ENCODE measurements around the gene GABRE.

The GABRE gene

DNA sequence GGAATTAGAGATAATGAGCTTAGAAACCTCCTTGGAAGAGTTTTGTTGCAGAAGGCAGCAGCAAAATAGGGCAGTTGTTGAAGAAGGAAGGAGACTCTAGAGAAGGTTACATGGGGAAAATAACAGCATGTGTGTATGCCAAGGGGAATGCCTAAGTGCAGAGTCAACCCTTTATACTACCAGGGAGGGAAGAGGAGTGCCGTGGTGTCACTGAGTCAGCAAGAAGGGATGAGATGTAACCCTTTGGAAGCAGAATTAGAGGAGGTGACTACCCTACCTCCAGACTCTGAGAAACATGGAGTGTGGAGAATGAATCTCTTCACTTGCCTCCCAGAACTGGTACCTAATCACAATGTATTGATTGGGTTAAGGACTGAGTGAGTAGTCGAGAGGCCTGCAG lies 6.7 kb upstream of the GABRE start:
- no peak for TF ChIP-seq POLR2A (IDR thresholded peaks at IDR 0.05; ENCODE audit: low read length)
- no peak for TF ChIP-seq GATA1 (IDR thresholded peaks at IDR 0.05; ENCODE audit: low read depth, low read length)
- DNase-seq, result no peak

DNA sequence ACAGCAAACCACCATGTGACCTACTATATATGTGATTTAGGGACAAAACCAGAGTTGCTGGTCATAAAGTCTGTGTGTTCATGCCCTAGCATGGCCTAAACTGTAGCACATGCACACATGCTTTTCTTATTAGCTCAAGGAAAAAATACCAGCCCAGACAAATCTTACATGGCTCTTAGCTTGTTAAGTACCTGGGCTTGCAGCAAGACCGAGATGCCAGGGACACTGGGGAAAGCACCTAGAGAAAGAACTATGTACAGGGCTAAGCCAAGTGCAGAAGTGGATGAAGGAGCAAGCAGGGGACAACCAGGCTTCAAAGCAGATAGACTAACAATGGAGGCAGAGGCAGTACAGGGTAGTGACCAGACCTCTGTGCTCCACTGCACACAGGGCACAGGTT lies 3.4 kb upstream of the GABRE start:
- TF ChIP-seq POLR2A (IDR thresholded peaks at IDR 0.05; ENCODE audit: low read length) (no peak), GATA1 (IDR thresholded peaks at IDR 0.05; ENCODE audit: low read depth, low read length) (no peak)
- no peak for DNase-seq

DNA sequence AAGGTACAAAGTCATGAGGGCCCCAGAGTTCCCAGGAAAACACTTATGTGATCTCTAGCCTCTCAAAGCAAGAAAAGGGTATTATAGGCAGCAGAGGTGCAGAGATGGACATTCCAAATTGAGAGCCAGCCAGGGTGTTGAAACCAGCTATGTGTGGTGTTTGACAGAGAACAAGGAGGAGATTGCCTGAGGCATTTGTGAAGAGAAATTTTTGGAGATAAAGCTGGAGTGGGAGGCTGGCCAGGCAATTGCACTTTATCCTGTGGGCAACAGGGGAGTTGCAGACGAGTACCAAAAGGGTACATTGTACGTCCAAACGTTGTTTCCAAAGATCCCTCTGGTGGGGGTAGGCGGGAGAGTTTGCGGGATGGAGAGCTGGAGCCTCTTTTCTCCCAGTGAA lies 2.5 kb upstream of the GABRE start:
- DNase-seq, result no peak
- TF ChIP-seq POLR2A (IDR thresholded peaks at IDR 0.05; ENCODE audit: low read length) (no peak), GATA1 (IDR thresholded peaks at IDR 0.05; ENCODE audit: low read depth, low read length) (no peak)

- no peak for TF ChIP-seq POLR2A (IDR thresholded peaks at IDR 0.05; ENCODE audit: low read length)
- no peak for TF ChIP-seq GATA1 (IDR thresholded peaks at IDR 0.05; ENCODE audit: low read depth, low read length)
- DNase-seq, result no peak
Measured at GRCh38 chrX:151975736-151976275, 1.3 kb upstream of the GABRE start.

DNA sequence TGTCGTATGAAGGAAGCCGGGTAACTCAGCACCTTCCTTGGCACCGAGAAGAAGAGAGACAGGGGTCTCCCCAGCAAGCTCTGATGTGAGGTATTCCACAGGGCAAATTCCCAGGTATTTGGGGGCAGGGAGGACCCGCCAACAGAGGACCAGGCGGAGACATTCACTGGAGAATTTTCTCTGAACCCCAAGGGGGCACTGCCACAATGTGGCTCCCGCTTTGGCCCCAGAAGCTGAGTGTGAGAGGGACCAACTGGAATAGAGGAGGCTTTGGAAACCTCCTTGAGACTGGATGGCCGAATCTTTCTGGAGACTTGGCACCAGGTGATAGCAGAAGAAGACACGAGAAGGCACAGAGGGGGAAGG lies 735 bp upstream of the GABRE start:
- TF ChIP-seq GATA1 (IDR thresholded peaks at IDR 0.05; ENCODE audit: low read depth, low read length) (no peak), POLR2A (IDR thresholded peaks at IDR 0.05; ENCODE audit: low read length) (no peak)
- DNase-seq, result no peak

- DNase-seq, result peak; percentile 2
- TF ChIP-seq POLR2A (IDR thresholded peaks at IDR 0.05; ENCODE audit: low read length), result no peak
- no peak for TF ChIP-seq GATA1 (IDR thresholded peaks at IDR 0.05; ENCODE audit: low read depth, low read length)
Measured at GRCh38 chrX:151973851-151974335, 583 bp downstream of the GABRE start.

GRCh38 chrX:151973060-151973661 lies 1.3 kb downstream of the GABRE start:
- no peak for DNase-seq
- TF ChIP-seq GATA1 (IDR thresholded peaks at IDR 0.05; ENCODE audit: low read depth, low read length), result no peak
- no peak for TF ChIP-seq POLR2A (IDR thresholded peaks at IDR 0.05; ENCODE audit: low read length)

GRCh38 chrX:151970661-151971060 lies 3.8 kb downstream of the GABRE start:
- no peak for DNase-seq
- TF ChIP-seq POLR2A (IDR thresholded peaks at IDR 0.05; ENCODE audit: low read length) (no peak), GATA1 (IDR thresholded peaks at IDR 0.05; ENCODE audit: low read depth, low read length) (no peak)

GRCh38 chrX:151970027-151970426 lies 4.4 kb downstream of the GABRE start:
- DNase-seq, result no peak
- TF ChIP-seq POLR2A (IDR thresholded peaks at IDR 0.05; ENCODE audit: low read length) (no peak), GATA1 (IDR thresholded peaks at IDR 0.05; ENCODE audit: low read depth, low read length) (no peak)

DNA sequence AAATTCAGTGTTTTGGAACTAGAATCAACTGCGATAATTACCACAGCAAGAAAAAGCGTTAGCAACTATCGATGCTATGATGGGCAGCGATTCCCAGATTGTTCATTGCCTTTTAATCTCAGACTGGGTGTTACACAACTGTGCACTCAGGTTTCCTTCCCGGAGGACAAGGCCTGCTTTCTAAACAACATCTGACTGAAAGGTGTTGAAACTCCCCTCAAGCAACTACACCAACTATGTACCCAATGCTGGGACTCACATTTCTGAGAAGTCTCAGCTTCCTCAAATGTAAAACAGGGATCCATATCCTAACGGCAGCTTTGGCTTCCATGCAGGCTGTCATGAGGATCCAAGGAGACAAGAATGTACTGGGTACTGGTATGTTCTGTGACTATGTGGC lies 8.2 kb downstream of the GABRE start:
- no peak for TF ChIP-seq POLR2A (IDR thresholded peaks at IDR 0.05; ENCODE audit: low read length)

DNA sequence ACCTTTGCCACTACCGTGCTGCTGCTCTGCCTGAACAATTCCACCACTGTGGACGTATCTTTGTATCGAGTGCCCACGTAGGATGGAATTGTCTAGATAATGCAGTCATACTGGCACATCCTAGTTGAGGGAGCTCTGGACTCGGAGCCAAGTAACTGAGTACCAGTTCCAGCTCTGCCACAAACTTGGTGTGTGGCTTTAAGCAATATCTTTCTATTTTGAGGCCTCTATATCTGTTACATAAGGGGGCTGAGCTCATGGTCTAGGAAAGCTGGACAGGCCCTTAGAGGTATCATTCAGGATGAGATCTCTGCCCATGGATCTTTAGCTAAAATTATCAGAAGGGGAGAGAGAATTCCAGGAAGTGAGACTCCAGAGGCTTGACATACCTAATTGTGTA lies 12.4 kb downstream of the GABRE start:
- no peak for TF ChIP-seq POLR2A (IDR thresholded peaks at IDR 0.05; ENCODE audit: low read length)
- no peak for DNase-seq

More for the DNA sequence above, 8.2 kb downstream of the GABRE start:
- DNase-seq, result no peak

DNA sequence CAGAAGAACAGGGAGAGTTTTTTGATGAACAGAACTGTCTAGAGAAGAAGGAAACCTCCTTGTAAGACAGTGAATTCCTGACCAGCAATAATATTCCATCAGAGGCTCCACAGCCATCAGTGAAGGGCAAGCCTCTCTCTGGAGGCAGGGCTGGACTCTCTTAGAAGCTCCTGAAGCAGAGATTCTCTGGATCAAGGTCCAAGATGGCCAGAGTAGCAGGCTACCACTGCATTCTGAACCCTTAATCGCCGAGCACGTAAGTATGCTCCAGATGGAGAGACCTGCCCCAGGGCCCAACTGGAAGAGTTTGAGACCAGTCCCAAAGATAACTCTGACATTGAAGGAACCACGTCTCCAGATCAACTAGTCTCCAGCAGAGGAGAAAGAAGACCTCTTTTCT lies 16.4 kb downstream of the GABRE start:
- DNase-seq, result no peak
- no peak for TF ChIP-seq GATA1 (IDR thresholded peaks at IDR 0.05; ENCODE audit: low read depth, low read length)
- no peak for TF ChIP-seq POLR2A (IDR thresholded peaks at IDR 0.05; ENCODE audit: low read length)

- TF ChIP-seq POLR2A (IDR thresholded peaks at IDR 0.05; ENCODE audit: low read length) (no peak), GATA1 (IDR thresholded peaks at IDR 0.05; ENCODE audit: low read depth, low read length) (no peak)
- DNase-seq, result no peak
Measured at GRCh38 chrX:151954730-151955129, 19.7 kb downstream of the GABRE start.

- no peak for DNase-seq
- TF ChIP-seq GATA1 (IDR thresholded peaks at IDR 0.05; ENCODE audit: low read depth, low read length), result no peak
- no peak for TF ChIP-seq POLR2A (IDR thresholded peaks at IDR 0.05; ENCODE audit: low read length)
Measured at GRCh38 chrX:151938172-151938571, 36.3 kb downstream of the GABRE start.

GRCh38 chrX:151935358-151935757 lies 39.1 kb downstream of the GABRE start:
- TF ChIP-seq POLR2A (IDR thresholded peaks at IDR 0.05; ENCODE audit: low read length), result no peak
- TF ChIP-seq GATA1 (IDR thresholded peaks at IDR 0.05; ENCODE audit: low read depth, low read length), result no peak
- DNase-seq, result no peak

- no peak for TF ChIP-seq POLR2A (IDR thresholded peaks at IDR 0.05; ENCODE audit: low read length)
- no peak for TF ChIP-seq GATA1 (IDR thresholded peaks at IDR 0.05; ENCODE audit: low read depth, low read length)
- no peak for DNase-seq
Measured at GRCh38 chrX:151929126-151929525, 45.4 kb downstream of the GABRE start.
